Caco-2 (cell line): ENCODE measurements around the gene DENND6B. TPM values are rescaled to one million over a fixed set of nuclear protein-coding genes. Genes with fewer than 3 reads are reported as not detected.

Source experiments
- Bru-seq: library from RNA; stranded (reverse); fragments of 400-500 nt; gene quantifications from one replicate; lab custom pipeline; 2021; lab: Mats Ljungman, UMichigan
- BruChase-seq, 2 experiments: library from RNA; stranded (reverse); fragments of 400-500 nt; gene quantifications; one replicate each; lab custom pipeline; 2021; lab: Mats Ljungman, UMichigan
- BruUV-seq: library from RNA; stranded (reverse); fragments of 400-500 nt; replicated peaks from 2 replicates; lab custom pipeline; 2021; lab: Mats Ljungman, UMichigan
- CTCF ChIA-PET: fragments of 300-600 bp; sonication (Branson Sonifier 250); formaldehyde crosslinking; loops from one replicate; lab custom pipeline; 2022; ENCODE audit warnings: antibody characterized with exemption; lab: Charles Lee
- POLR2A ChIA-PET: fragments of 300-600 bp; sonication (Branson Sonifier 250); formaldehyde crosslinking; loops from one replicate; lab custom pipeline; 2022; ENCODE audit warnings: antibody characterized with exemption; lab: Charles Lee
- DNase-seq, 2 experiments: peaks; one replicate each; pipeline versions ENCODE4 v3.0.0 to v3.0.0-alpha.2; 2020 to 2022
- H3K27me3 ChIP-seq: replicated peaks from 2 replicates; pipeline ENCODE4 v1.6.0; 2011; ENCODE audit warnings: low read length; ENCODE audit not compliant: control insufficient read depth, insufficient read depth
- H3K36me3 ChIP-seq: 2 replicates; pipeline ENCODE4 v1.5.1; 2011; ENCODE audit warnings: low read length; ENCODE audit not compliant: control insufficient read depth, insufficient read depth
- H3K4me1 ChIP-seq: fragments of 250-450 bp; sonication (Bioruptor Pico); 2 replicates; pipeline ENCODE4 v1.5.1; 2020; ENCODE audit warnings: mild to moderate bottlenecking
- H3K4me3 ChIP-seq: 2 replicates; pipeline ENCODE4 v1.5.1; 2011; ENCODE audit warnings: low read depth, mild to moderate bottlenecking, control low read depth, low read length
- H3K9me3 ChIP-seq: fragments of 250-450 bp; sonication (Bioruptor Pico); 2 replicates; pipeline ENCODE4 v1.5.1; 2020; ENCODE audit warnings: mild to moderate bottlenecking, moderate library complexity
- H3K27ac Mint-ChIP-seq: one replicate; pipeline ENCODE4 v1.8.0; 2022; ENCODE audit warnings: mixed read lengths; ENCODE audit not compliant: unreplicated experiment
- H3K27me3 Mint-ChIP-seq: one replicate; pipeline ENCODE4 v1.8.0; 2022; ENCODE audit warnings: mixed read lengths; ENCODE audit not compliant: insufficient read depth, unreplicated experiment
- H3K36me3 Mint-ChIP-seq: one replicate; pipeline ENCODE4 v1.8.0; 2022; ENCODE audit warnings: mild to moderate bottlenecking, mixed read lengths; ENCODE audit not compliant: insufficient read depth, unreplicated experiment
- H3K4me1 Mint-ChIP-seq: one replicate; pipeline ENCODE4 v1.8.0; 2022; ENCODE audit warnings: low read depth, mixed read lengths; ENCODE audit not compliant: unreplicated experiment
- H3K4me3 Mint-ChIP-seq: one replicate; pipeline ENCODE4 v1.8.0; 2022; ENCODE audit warnings: mild to moderate bottlenecking, moderate library complexity, mixed read lengths; ENCODE audit not compliant: unreplicated experiment
- H3K9me3 Mint-ChIP-seq: one replicate; pipeline ENCODE4 v1.8.0; 2022; ENCODE audit warnings: mixed read lengths; ENCODE audit not compliant: unreplicated experiment
- intact Hi-C: fragments of 100-400 bp; cut with micrococcal nuclease; formaldehyde crosslinking; loops from one replicate; pipeline ENCODE4 v1.10.0; 2022; ENCODE audit not compliant: unreplicated experiment
- long read RNA-seq: library from polyadenylated mRNA; stranded (forward); transcript quantifications from one replicate; pipeline ENCODE4 v2.0.0, GENCODE V29; 2022
- total RNA-seq: library from RNA; stranded (reverse); gene quantifications from 2 replicates; pipeline ENCODE4 v1.2.3, GENCODE V29; 2022
- TF ChIP-seq, protein P1 (sequence below), 2 experiments: fragments of 200-600 bp in 1 of 2; IDR thresholded peaks; 1 replicate in 1 of 2; 2 replicates in 1 of 2; pipeline versions ENCODE4 v1.5.1 to v1.8.0; 2011 to 2022; ENCODE audit warnings: antibody characterized with exemption in 1 of 2, control low read depth in 1 of 2, inconsistent platforms in 1 of 2, low read depth in 1 of 2, low read length in 1 of 2, mild to moderate bottlenecking in 1 of 2, moderate library complexity in 1 of 2; ENCODE audit not compliant: insufficient read depth in 1 of 2, severe bottlenecking in 1 of 2, unreplicated experiment in 1 of 2

The DENND6B gene, protein sequence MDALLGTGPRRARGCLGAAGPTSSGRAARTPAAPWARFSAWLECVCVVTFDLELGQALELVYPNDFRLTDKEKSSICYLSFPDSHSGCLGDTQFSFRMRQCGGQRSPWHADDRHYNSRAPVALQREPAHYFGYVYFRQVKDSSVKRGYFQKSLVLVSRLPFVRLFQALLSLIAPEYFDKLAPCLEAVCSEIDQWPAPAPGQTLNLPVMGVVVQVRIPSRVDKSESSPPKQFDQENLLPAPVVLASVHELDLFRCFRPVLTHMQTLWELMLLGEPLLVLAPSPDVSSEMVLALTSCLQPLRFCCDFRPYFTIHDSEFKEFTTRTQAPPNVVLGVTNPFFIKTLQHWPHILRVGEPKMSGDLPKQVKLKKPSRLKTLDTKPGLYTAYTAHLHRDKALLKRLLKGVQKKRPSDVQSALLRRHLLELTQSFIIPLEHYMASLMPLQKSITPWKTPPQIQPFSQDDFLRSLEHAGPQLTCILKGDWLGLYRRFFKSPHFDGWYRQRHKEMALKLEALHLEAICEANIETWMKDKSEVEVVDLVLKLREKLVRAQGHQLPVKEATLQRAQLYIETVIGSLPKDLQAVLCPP
- 3.4 and 5.5 TPM in 2 replicates for total RNA-seq
- percentile 39 among the genes with signal in this experiment for Bru-seq, nascent RNA
- percentile 42 among the genes with signal in this experiment for BruChase-seq, experiment 1, labeled RNA remaining after a 2-hour chase
- percentile 45 among the genes with signal in this experiment for BruChase-seq, experiment 2, labeled RNA remaining after a 6-hour chase
- long read RNA-seq, full-length matches to known transcripts, result 1 of 3 reads
- long read RNA-seq, partial matches to known transcripts, result 1 of 3 reads
- long read RNA-seq, other reads (novel, unspliced or antisense), result 1 of 3 reads

DNA sequence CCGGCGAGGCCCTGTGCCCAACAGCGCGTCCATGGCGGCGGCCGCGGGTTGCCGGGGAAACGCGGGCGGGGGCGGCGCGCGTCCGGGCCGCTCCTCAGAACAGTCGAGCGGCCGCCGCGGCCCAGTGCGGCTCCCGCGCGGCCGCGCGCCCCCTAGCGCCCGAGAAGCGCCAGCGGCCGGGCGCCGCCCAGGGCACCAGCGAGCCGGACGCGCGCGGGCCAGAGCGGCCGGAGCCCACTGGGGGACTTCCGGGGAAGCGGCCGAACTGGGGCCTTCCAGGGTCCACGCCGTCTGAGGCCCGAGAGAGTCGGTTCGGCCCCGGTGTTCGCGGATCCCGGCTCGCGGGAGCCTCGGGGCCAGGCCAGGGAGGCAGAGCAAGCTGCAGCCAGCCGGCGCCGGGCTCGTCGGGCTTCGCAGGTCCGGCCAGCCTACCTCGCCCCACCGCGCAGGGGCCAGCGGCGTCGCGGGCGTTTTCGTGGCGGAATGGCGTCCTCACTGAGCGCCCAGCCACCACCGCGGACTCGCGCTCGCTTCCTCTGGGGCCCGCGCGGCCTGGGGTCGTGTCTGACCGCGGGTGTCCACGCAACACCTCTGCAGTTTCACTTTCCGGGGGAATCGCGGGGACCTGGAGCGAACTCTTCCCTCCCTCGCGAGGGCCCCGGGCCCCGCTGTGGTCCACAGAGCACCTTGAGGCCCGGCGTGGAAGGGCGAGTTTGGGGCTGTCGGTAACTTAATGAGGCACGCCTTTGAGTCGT, at the start of gene DENND6B:
DENND6B (minus strand) TSS at position 57 of the 755 bp plus-strand sequence; CDS start at position 33, 24 bp downstream.
- no peaks in the 10 kb centered on the region for H3K9me3 Mint-ChIP-seq
- H3K4me3 Mint-ChIP-seq, result peak within 1 kb of the TSS; percentile 92
- Histone ChIP-seq H3K36me3 (no peaks in the 10 kb centered on the region), H3K9me3 (no peaks in the 10 kb centered on the region), H3K4me3 (peak within 1 kb of the TSS; percentile 95), H3K27me3 (no peaks in the 10 kb centered on the region), H3K4me1 (no peaks in the 10 kb centered on the region; the same call in 1 of the 2 replicates)
- intact Hi-C loops, result loop anchor here (5.0 kb wide), 1 partner anchor 55 kb away; the partner anchor contains the start of gene MAPK11
- peaks cover 15% of the 10 kb centered on the region for H3K4me1 Mint-ChIP-seq
- BruUV-seq, result TSS peak; percentile 70
- H3K36me3 Mint-ChIP-seq, result no peaks in the 10 kb centered on the region
- no peaks in the 10 kb centered on the region for H3K27me3 Mint-ChIP-seq
- TF ChIP-seq, protein P1, sequence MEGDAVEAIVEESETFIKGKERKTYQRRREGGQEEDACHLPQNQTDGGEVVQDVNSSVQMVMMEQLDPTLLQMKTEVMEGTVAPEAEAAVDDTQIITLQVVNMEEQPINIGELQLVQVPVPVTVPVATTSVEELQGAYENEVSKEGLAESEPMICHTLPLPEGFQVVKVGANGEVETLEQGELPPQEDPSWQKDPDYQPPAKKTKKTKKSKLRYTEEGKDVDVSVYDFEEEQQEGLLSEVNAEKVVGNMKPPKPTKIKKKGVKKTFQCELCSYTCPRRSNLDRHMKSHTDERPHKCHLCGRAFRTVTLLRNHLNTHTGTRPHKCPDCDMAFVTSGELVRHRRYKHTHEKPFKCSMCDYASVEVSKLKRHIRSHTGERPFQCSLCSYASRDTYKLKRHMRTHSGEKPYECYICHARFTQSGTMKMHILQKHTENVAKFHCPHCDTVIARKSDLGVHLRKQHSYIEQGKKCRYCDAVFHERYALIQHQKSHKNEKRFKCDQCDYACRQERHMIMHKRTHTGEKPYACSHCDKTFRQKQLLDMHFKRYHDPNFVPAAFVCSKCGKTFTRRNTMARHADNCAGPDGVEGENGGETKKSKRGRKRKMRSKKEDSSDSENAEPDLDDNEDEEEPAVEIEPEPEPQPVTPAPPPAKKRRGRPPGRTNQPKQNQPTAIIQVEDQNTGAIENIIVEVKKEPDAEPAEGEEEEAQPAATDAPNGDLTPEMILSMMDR (IDR thresholded peaks at IDR 0.05; ENCODE audit: insufficient read depth in 1 of 2, low read depth in 1 of 2, low read length in 1 of 2, severe bottlenecking in 1 of 2, unreplicated experiment in 1 of 2), result peak; percentile 9 to 26
- CTCF ChIA-PET, result interaction anchor here (1.0 to 1.8 kb wide), 5 partner anchors 21 to 53 kb away, joined by 3 to 8 read pairs (median 4); no protein-coding TSS in a partner anchor
- POLR2A ChIA-PET, result interaction anchor here (1.0 to 2.6 kb wide), 3 partner anchors 23 to 76 kb away, joined by 4 to 13 read pairs (median 9); partner anchors contain the start of gene HDAC10
- peak; percentile 61 to 86 for DNase-seq
- peak within 1 kb of the TSS; percentile 84 for H3K27ac Mint-ChIP-seq

DNA sequence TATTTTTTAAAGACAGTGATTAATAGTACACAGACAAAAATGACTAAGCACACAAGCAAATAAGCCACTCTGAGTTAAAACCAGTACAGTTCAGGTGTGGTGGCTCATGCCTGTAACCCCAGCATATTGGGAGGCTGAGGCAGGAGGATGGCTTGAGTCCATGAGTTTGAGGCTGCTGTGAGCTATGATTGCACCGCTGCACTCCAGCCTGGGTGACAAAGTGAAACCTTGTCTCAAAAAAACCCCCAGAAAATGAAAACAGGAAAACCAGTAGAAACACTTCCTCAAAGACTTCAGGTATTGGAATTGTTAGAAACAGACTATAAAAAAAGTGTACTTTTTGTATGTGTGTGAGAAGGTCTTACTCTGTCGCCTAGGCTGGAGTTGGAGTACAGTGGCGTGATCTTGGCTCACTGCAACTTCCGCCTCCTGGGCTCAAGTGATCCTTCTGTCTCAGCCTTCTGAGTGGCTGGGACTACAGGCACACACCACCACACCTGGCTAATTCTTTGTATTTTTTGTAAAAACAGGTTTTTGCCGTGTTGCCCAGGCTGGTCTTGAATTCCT, 49.4 kb upstream of the DENND6B start:
- ChIA-PET CTCF (no interaction called here), POLR2A (no interaction called here)
- no peaks in the 10 kb centered on the region for H3K4me1 ChIP-seq
- Mint-ChIP-seq H3K4me3 (no peak overlapping the region), H3K27me3 (no peaks in the 10 kb centered on the region), H3K9me3 (no peaks in the 10 kb centered on the region), H3K36me3 (peaks cover 76% of the 10 kb centered on the region), H3K4me1 (no peaks in the 10 kb centered on the region), H3K27ac (no peak overlapping the region)
- intact Hi-C loops, result no loop called here
- H3K36me3 ChIP-seq, result peaks cover 1% of the 10 kb centered on the region; the same call in 1 of the 2 replicates
- TF ChIP-seq, protein P1 (IDR thresholded peaks at IDR 0.05; ENCODE audit: insufficient read depth in 1 of 2, low read depth in 1 of 2, low read length in 1 of 2, severe bottlenecking in 1 of 2, unreplicated experiment in 1 of 2), result no peak
- no peaks in the 10 kb centered on the region for H3K9me3 ChIP-seq
- no peak overlapping the region for H3K4me3 ChIP-seq
- H3K27me3 ChIP-seq, result no peaks in the 10 kb centered on the region
- BruUV-seq, result no TSS peak
- no peak for DNase-seq
